ENCODE data around the gene BAIAP2L2.

The BAIAP2L2 gene

DNA sequence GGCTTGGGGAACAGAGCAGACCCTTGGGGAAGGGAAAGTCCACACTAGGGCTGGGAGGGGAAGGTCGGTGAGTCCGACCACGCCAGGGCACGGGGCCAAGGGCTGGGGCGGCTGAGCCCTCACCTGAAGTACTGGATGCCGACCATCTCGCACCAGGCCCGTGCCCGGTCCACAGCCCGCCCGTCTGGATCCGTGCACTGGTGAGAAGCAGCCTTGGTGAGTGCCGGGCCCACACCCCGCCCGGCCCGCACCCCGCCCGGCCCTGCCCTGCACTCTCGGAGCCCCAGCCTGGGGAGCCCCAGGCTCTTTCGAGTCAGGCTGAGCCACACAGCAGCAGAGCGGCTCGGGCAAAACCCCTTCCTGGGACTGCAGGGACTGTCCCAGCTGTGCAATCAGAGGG is 1.9 kb upstream of the BAIAP2L2 start:
- no peak overlapping the region for H3K4me3 ChIP-seq (ENCODE audit: low read depth, low read length)
- TF ChIP-seq, protein P1, sequence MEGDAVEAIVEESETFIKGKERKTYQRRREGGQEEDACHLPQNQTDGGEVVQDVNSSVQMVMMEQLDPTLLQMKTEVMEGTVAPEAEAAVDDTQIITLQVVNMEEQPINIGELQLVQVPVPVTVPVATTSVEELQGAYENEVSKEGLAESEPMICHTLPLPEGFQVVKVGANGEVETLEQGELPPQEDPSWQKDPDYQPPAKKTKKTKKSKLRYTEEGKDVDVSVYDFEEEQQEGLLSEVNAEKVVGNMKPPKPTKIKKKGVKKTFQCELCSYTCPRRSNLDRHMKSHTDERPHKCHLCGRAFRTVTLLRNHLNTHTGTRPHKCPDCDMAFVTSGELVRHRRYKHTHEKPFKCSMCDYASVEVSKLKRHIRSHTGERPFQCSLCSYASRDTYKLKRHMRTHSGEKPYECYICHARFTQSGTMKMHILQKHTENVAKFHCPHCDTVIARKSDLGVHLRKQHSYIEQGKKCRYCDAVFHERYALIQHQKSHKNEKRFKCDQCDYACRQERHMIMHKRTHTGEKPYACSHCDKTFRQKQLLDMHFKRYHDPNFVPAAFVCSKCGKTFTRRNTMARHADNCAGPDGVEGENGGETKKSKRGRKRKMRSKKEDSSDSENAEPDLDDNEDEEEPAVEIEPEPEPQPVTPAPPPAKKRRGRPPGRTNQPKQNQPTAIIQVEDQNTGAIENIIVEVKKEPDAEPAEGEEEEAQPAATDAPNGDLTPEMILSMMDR (IDR thresholded peaks at IDR 0.05; ENCODE audit: low read depth, low read length) = no peak
- DNase-seq (ENCODE audit: low read depth, low spot score) = no peak
- in situ Hi-C loops (cut with HindIII; ENCODE audit: low sequenced_read_pairs) = no loop called here

DNA sequence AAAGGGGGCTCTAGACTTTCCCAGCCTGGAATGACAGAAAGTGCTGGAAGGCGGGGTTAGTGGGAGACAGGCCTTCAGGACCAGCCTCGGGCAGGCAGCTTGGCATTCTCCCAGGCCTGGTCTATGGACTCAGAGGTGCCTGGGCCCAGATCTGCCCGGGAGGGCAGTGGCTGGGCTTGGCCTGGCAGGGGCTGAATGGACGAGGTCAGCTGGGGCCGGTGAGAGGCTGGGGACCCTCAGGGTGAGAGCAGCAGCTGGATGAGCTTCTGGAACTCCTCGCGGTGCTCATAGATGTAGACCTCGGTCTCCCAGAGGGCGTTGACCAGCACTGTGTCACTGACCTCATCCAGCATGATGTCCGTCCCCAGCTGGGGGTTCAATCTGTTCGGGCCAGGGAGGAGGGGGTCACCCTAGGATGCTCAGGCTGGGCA is 1.5 kb upstream of the BAIAP2L2 start:
- no peak for DNase-seq (ENCODE audit: low read depth, low spot score)
- TF ChIP-seq, protein P1 (IDR thresholded peaks at IDR 0.05; ENCODE audit: low read depth, low read length) = no peak
- no peak overlapping the region for H3K4me3 ChIP-seq (ENCODE audit: low read depth, low read length)
- in situ Hi-C loops (cut with HindIII; ENCODE audit: low sequenced_read_pairs) = no loop called here

DNA sequence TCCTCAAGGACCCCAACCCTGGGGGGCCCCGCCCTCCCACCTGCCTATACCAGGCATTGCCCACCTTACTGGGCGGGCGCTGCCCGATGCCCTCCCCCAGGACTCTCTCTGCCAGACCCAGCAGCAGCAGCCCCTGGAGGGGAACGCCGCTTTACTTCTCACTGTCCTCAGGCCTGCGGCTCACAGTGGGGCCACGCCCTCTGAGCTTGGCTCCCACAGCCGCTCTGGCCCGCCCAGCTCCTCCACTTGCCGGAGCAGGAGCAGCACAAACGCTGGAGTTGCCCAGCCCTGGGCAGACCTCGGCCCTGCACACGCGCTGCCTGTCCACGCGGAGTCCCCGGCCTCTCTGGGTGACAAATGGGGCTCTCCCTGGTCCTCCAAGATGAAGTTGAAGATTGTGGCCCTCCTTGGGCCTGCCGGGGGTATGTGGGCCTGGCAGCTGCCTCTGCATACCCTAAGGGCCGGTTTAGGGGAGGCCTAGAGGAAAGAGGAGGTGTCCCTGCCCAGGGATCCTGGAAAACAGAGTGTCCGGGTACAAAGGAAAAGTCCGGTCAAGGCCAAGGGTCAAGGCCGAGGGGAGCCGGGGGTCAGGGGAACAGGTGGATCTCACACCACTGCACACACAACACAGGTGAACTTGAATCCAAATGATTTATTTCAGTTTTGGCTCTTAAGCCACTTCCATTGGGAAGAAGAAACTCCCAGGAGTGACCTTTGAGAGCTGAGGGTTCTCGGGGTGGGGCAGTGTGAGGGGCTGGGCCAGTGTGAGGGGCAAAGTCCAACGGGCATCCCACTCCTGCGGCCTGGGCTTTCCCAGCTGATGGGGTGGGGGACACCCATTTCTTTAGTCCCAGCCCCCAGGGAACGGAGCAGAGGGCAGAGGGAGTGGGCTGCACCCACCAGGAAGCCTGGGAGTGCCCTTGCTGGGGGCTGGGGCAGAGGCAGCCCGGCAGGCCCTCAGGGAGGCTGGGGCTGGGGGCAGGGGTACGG is 674 bp upstream of the BAIAP2L2 start:
- TF ChIP-seq, protein P1 (IDR thresholded peaks at IDR 0.05; ENCODE audit: low read depth, low read length) = no peak
- no peak overlapping the region for H3K4me3 ChIP-seq (ENCODE audit: low read depth, low read length)
- in situ Hi-C loops (cut with HindIII; ENCODE audit: low sequenced_read_pairs) = no loop called here
- no peak for DNase-seq (ENCODE audit: low read depth, low spot score)

DNA sequence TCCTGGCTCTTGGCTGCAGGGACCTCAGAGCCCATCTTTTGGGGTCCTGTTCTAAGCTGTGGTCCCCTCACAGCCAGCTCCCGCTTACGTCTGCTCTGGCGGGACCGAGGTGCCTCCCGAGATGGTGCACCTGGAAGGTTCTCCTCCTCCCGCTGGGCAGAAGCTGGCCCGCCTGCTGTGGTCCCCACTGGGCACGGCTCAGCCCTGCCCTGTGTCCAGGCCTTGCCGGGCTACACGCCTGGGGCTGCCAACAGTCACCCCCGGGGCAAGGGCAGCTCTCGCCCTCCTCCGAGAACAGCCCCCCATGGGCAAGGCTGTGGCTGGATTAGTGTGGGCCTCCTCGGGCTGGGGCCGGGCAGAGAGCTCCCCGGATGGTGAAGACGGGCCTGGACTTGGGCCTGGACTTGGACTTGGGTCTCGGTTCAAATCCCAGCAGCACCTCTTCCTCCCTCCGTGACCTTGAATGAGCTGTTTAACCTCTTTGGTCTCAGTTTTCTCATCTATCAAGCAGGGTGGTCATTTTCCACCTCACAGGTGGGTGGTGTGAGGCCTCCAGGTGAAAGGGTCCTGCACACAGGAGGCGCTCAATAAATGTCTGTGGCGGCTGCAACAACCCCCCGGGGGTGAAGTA is 998 bp downstream of the BAIAP2L2 start:
- in situ Hi-C loops (cut with HindIII; ENCODE audit: low sequenced_read_pairs) = no loop called here
- TF ChIP-seq, protein P1 (IDR thresholded peaks at IDR 0.05; ENCODE audit: low read depth, low read length) = no peak
- H3K4me3 ChIP-seq (ENCODE audit: low read depth, low read length) = no peak overlapping the region
- no peak for DNase-seq (ENCODE audit: low read depth, low spot score)

DNA sequence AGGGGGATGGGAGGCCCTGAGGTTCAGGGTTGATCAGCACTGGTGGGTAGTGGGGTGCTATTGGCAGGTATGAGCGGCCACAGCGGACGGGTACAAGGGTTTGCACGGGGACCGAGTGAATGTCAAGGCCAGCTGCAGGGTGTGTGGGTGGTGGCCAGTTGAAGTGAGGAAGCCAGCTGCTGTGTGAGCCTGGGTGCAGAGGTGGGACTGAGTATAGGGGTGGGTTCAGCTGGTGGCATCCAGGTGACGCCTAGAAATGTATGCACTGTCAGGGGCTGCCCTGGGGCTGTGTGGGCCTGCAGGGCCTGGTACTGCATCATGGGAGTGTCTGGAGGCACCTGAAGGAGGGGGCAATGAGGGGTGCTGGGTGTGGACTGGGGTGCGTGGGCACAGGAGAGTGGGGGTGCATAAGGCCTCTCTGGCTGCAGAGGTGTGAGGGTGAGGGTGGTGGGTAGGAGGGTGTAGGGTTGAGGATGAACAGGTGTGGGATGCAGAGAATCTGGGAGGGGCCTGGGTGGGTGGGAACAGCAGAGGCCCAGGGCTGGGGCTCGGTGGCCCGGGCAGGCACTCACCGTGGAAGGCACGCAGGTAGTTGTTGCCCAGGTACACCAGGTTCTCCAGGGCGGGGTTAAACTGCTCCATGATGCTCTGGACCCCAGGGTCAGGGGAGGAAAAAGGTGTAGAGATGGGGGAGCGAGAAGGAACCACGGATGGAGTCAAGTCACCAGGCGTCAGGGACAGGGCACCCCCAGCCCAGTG is 1.7 kb downstream of the BAIAP2L2 start:
- H3K4me3 ChIP-seq (ENCODE audit: low read depth, low read length) = no peak overlapping the region
- no peak for DNase-seq (ENCODE audit: low read depth, low spot score)
- in situ Hi-C loops (cut with HindIII; ENCODE audit: low sequenced_read_pairs) = no loop called here
- TF ChIP-seq, protein P1 (IDR thresholded peaks at IDR 0.05; ENCODE audit: low read depth, low read length) = no peak

Measured in astrocyte of the spinal cord (primary cell).